Transverse colon (tissue), 4 donors: ENCODE data around the gene AVPR2.

Experiments used
- CTCF ChIP-seq, 5 experiments: fragments of 200-600 bp in 3 of 5; fragments of 450-650 bp in 2 of 5; sonication (generic) in 3 of 5; IDR thresholded peaks; 1 replicate in 2 of 5; 2 replicates in 3 of 5; pipeline ENCODE4 v1.5.1; 2016 to 2017; ENCODE audit warnings: antibody characterized with exemption in 5 of 5, inconsistent platforms in 3 of 5, mild to moderate bottlenecking in 2 of 5, moderate library complexity in 1 of 5
- EP300 ChIP-seq: sonication (generic); formaldehyde crosslinking; IDR thresholded peaks from one replicate; pipeline ENCODE4 v1.6.1; 2017; ENCODE audit warnings: antibody characterized with exemption, low read depth
- POLR2A ChIP-seq: fragments of 450-650 bp; IDR thresholded peaks from one replicate; pipeline ENCODE4 v1.6.1; 2016; ENCODE audit warnings: antibody characterized with exemption, mild to moderate bottlenecking, moderate library complexity
- POLR2AphosphoS5 ChIP-seq, 3 donors: sonication (generic); formaldehyde crosslinking; IDR thresholded peaks; one replicate each; pipeline ENCODE4 v1.6.1; 2016; ENCODE audit warnings: antibody characterized with exemption in 3 of 3

GRCh38 chrX:153945956-153946943 is 41.8 kb downstream of the AVPR2 start:
- TF ChIP-seq CTCF (IDR thresholded peaks at IDR 0.05) (no peak), POLR2A (no peak), POLR2AphosphoS5 (IDR thresholded peaks at IDR 0.05) (no peak), EP300 (no peak)
